Measurements from ENCODE around the gene PARVB. TPM values are rescaled to one million over a fixed set of nuclear protein-coding genes. Genes with fewer than 3 reads are reported as not detected.

PARVB gene
- total and polyA plus RNA-seq, 10 of the 15 experiments (the other 5 are each of a cell fraction or from before 2014, with no cell fraction given) = 5.2 to 264 (median 76.0) TPM

DNA sequence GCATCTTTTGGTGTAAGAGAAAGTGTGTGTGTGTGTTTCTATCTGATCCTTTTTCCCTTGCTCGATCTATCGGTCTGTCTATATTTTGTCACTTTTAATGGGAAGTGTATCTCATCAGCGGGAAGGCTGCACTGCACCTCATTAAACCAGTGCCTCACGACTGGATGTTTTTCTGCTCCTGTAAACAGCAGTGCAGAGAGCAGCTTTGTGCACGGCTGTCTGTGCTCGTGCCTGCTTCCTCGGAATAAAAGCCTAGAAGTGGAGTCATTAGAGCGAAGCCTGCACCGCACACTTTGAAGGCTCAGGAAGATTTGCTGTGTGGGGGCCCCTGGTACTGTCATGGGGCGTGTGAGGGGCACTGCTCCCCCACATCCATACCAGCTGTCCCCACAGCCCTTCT is 129.6 kb downstream of the PARVB start:
- no TSS peak for BruUV-seq (replicated peaks)
- H4K20me1 ChIP-seq (ENCODE audit: control insufficient read depth, insufficient read depth) = no peaks in the 10 kb centered on the region
- TF ChIP-seq NRF1 (conservative IDR thresholded peaks at IDR 0.05; ENCODE audit: low read depth, low read length) = no peak
- no peak for TF ChIP-seq HCFC1 (IDR thresholded peaks at IDR 0.05; ENCODE audit: low read length)
- TF ChIP-seq, protein P1, sequence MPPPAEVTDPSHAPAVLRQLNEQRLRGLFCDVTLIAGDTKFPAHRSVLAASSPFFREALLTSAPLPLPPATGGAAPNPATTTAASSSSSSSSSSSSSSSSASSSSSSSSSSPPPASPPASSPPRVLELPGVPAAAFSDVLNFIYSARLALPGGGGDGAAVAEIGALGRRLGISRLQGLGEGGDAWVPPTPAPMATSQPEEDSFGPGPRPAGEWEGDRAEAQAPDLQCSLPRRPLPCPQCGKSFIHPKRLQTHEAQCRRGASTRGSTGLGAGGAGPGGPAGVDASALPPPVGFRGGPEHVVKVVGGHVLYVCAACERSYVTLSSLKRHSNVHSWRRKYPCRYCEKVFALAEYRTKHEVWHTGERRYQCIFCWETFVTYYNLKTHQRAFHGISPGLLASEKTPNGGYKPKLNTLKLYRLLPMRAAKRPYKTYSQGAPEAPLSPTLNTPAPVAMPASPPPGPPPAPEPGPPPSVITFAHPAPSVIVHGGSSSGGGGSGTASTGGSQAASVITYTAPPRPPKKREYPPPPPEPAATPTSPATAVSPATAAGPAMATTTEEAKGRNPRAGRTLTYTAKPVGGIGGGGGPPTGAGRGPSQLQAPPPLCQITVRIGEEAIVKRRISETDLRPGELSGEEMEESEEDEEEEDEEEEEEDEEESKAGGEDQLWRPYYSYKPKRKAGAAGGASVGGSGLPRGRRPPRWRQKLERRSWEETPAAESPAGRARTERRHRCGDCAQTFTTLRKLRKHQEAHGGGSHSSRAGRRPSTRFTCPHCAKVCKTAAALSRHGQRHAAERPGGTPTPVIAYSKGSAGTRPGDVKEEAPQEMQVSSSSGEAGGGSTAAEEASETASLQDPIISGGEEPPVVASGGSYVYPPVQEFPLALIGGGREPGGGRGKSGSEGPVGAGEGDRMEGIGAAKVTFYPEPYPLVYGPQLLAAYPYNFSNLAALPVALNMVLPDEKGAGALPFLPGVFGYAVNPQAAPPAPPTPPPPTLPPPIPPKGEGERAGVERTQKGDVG (CRISPR knock-in tag; IDR thresholded peaks at IDR 0.05) = no peak
- no peak for TF ChIP-seq RBBP5 (conservative IDR thresholded peaks at IDR 0.05)
- TF ChIP-seq ZNF24 (IDR thresholded peaks at IDR 0.05) = no peak
- no peak for TF ChIP-seq ESRRA (IDR thresholded peaks at IDR 0.05; ENCODE audit: low read length)
- TF ChIP-seq CBX3 (IDR thresholded peaks at IDR 0.05; ENCODE audit: borderline replicate concordance, low read depth) = no peak
- TF ChIP-seq STAT3 (IDR thresholded peaks at IDR 0.05; ENCODE audit: low read depth, low read length) = no peak
- TF ChIP-seq, protein P2, sequence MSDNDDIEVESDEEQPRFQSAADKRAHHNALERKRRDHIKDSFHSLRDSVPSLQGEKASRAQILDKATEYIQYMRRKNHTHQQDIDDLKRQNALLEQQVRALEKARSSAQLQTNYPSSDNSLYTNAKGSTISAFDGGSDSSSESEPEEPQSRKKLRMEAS (IDR thresholded peaks at IDR 0.05; ENCODE audit: low read depth, low read length) = no peak
- no peak for TF ChIP-seq MYB (IDR thresholded peaks at IDR 0.05; ENCODE audit: borderline replicate concordance, low read depth, low read length)
- TF ChIP-seq MXI1 (IDR thresholded peaks at IDR 0.05; ENCODE audit: low read depth, low read length) = no peak
- TF ChIP-seq CTCF (IDR thresholded peaks at IDR 0.05 in 2 of 3, conservative IDR thresholded peaks at IDR 0.05 in 1 of 3; ENCODE audit: control insufficient read depth in 2 of 3, extremely low read depth in 1 of 3, insufficient read depth in 1 of 3, low read depth in 3 of 3, low read length in 3 of 3) = no peak
- no peak for TF ChIP-seq EZH2 (IDR thresholded peaks at IDR 0.05; ENCODE audit: borderline replicate concordance, control insufficient read depth, low read depth, low read length)
- TF ChIP-seq SRF (IDR thresholded peaks at IDR 0.05; ENCODE audit: low read depth in 2 of 2, low read length in 2 of 2) = no peak
- no peak for TF ChIP-seq SPI1 (IDR thresholded peaks at IDR 0.05; ENCODE audit: borderline replicate concordance, insufficient read depth, low read depth, low read length)
- TF ChIP-seq NR2C1 (IDR thresholded peaks at IDR 0.05) = no peak
- no peak for TF ChIP-seq PAX5 (IDR thresholded peaks at IDR 0.05; ENCODE audit: borderline replicate concordance, low read depth, low read length)
- ChIA-PET RAD21 (ENCODE audit: unreplicated experiment) (no interaction called here), CTCF (no interaction called here), POLR2A (no interaction called here), SMC1A (ENCODE audit: uncharacterized antibody, unreplicated experiment) (no interaction called here)
- no peak for ATAC-seq
- no peak overlapping the region for H3K4me2 ChIP-seq (ENCODE audit: control insufficient read depth, insufficient read depth)
- no peak overlapping the region for H3K27ac ChIP-seq (ENCODE audit: control insufficient read depth, insufficient read depth)
- no peak overlapping the region for H3K9ac ChIP-seq (ENCODE audit: control insufficient read depth, insufficient read depth, low read length)
- H3K36me3 ChIP-seq (ENCODE audit: control insufficient read depth in 2 of 2, insufficient read depth in 2 of 2, low read length in 1 of 2) = peaks cover 3 to 11% of the 10 kb centered on the region in 2 experiments; a peak in 3 of 4 replicates
- in situ Hi-C loops (cut with MboI) (no loop called here), intact Hi-C loops (cut with micrococcal nuclease; ENCODE audit: unreplicated experiment) (no loop called here)
- no peak for DNase-seq (ENCODE audit: low read depth, low spot score)
- H3K27me3 ChIP-seq (replicated peaks in 1 of 2; ENCODE audit: control insufficient read depth in 2 of 2, insufficient read depth in 2 of 2, low read length in 1 of 2) = no peaks in the 10 kb centered on the region
- H3K9me3 ChIP-seq (replicated peaks; ENCODE audit: control insufficient read depth, insufficient read depth, low read length) = no peaks in the 10 kb centered on the region
- no peaks in the 10 kb centered on the region for H3K79me2 ChIP-seq (ENCODE audit: control insufficient read depth, insufficient read depth, low read length)
- no peak overlapping the region for H2AFZ ChIP-seq (ENCODE audit: control insufficient read depth, low read depth, low read length)
- 97% methylated on average over 10 of the region's 10 CpGs for WGBS (ENCODE audit: insufficient coverage, insufficient replicate concordance, low lambda C conversion rate, missing lambda C conversion rate)
- H3K4me3 ChIP-seq = no peak overlapping the region
- FAIRE-seq = no peak
- no peaks in the 10 kb centered on the region for H3K4me1 ChIP-seq (ENCODE audit: control insufficient read depth, insufficient read depth, low read length)

Measured in GM12878 (cell line).